GM12891 (cell line): ENCODE measurements around the gene CFAP20.

ENCODE experiments used
- POLR2A ChIP-seq: IDR thresholded peaks from 2 replicates; pipeline ENCODE4 v1.6.1; 2011; ENCODE audit warnings: low read depth, low read length, control low read depth
- POLR2AphosphoS5 ChIP-seq: IDR thresholded peaks from 2 replicates; pipeline ENCODE4 v1.6.1; 2011; ENCODE audit warnings: low read depth, low read length, control low read depth

- TF ChIP-seq POLR2A (no peak), POLR2AphosphoS5 (no peak)
Observed at GRCh38 chr16:58087209-58087913, 41.8 kb downstream of the CFAP20 start.
